Uterus (tissue), 4 donors: ENCODE measurements around the gene DMAC2. TPM values are rescaled to one million over a fixed set of nuclear protein-coding genes. Genes with fewer than 3 reads are reported as not detected.

Source experiments
- DNase-seq, 2 donors: peaks; one replicate each; pipeline ENCODE4 v3.0.0-alpha.2; 2019 to 2020
- H3K27ac ChIP-seq, 2 donors: fragments of 200-600 bp; sonication (generic); 1 replicate in 1 of 2; 2 replicates in 1 of 2; pipeline ENCODE4 v1.5.1; 2016 to 2018
- H3K27me3 ChIP-seq, 2 donors: fragments of 200-600 bp; sonication (generic); one replicate each; pipeline ENCODE4 v1.5.1; 2018 to 2019; ENCODE audit warnings: control low read depth in 1 of 2
- H3K36me3 ChIP-seq, 2 donors: fragments of 200-600 bp; sonication (generic); one replicate each; pipeline ENCODE4 v1.5.1; 2019; ENCODE audit warnings: control low read depth in 1 of 2
- H3K4me1 ChIP-seq, 2 donors: fragments of 200-600 bp; sonication (generic); one replicate each; pipeline ENCODE4 v1.5.1; 2018 to 2019; ENCODE audit warnings: control low read depth in 1 of 2
- H3K4me3 ChIP-seq, 2 donors: fragments of 200-600 bp; sonication (generic); 1 replicate in 1 of 2; 2 replicates in 1 of 2; pipeline ENCODE4 v1.5.1; 2018 to 2019; ENCODE audit warnings: mild to moderate bottlenecking in 1 of 2
- H3K9me3 ChIP-seq, 2 donors: fragments of 200-600 bp; sonication (generic); one replicate each; pipeline ENCODE4 v1.5.1; 2019; ENCODE audit warnings: control low read depth in 1 of 2
- CTCF ChIP-seq, 4 experiments: fragments of 200-600 bp in 2 of 4; fragments of 450-650 bp in 2 of 4; sonication (generic) in 2 of 4; IDR thresholded peaks; one replicate each; pipeline ENCODE4 v1.5.1; 2016 to 2019; ENCODE audit warnings: antibody characterized with exemption in 4 of 4, mild to moderate bottlenecking in 2 of 4, moderate library complexity in 1 of 4
- POLR2A ChIP-seq, 2 donors: fragments of 450-650 bp; IDR thresholded peaks; one replicate each; pipeline ENCODE4 v1.6.1; 2016; ENCODE audit warnings: antibody characterized with exemption in 2 of 2, mild to moderate bottlenecking in 1 of 2, moderate library complexity in 1 of 2
- intact Hi-C: fragments of 100-400 bp; cut with DNase I; formaldehyde crosslinking; loops from one replicate; pipeline ENCODE4 v1.15.1; 2023; ENCODE audit warnings: low total_unique reads
- total RNA-seq, 4 donors: library from RNA; depleted of rRNA in 3 of 4; stranded (reverse); fragments of >200 nt in 3 of 4; gene quantifications; one replicate each; pipeline versions ENCODE4 v1.1.0 to v1.2.4, GENCODE V29; 2014 to 2023
- donor health status: DM: yes; HTN: yes; CAD: no.

The DMAC2 gene
- total RNA-seq, 4 donors from 2014 or later, result 25.8 to 89.4 (median 32.9) TPM

GRCh38 chr19:41449079-41449864 is 9.6 kb upstream of the DMAC2 start:
- Histone ChIP-seq H3K4me1 (no peaks in the 10 kb centered on the region), H3K4me3 (peak overlapping the region in 1 of 2 donors; percentile 17), H3K9me3 (no peaks in the 10 kb centered on the region), H3K36me3 (no peaks in the 10 kb centered on the region), H3K27ac (peak overlapping the region in 1 of 2 donors; percentile 56), H3K27me3 (no peaks in the 10 kb centered on the region)
- TF ChIP-seq CTCF (IDR thresholded peaks at IDR 0.05) (peak; percentile 92 to 99 (median 94)), POLR2A (IDR thresholded peaks at IDR 0.05) (no peak)
- peak; percentile 79 to 83 for DNase-seq
- intact Hi-C loops, result no loop called here

- H3K36me3 ChIP-seq, result no peaks in the 10 kb centered on the region
- DNase-seq, result no peak
- intact Hi-C loops, result no loop called here
- no peaks in the 10 kb centered on the region for H3K9me3 ChIP-seq
- H3K27ac ChIP-seq, result peak overlapping the region in 1 of 2 donors; percentile 28
- H3K4me3 ChIP-seq, result no peak overlapping the region
- H3K27me3 ChIP-seq, result no peaks in the 10 kb centered on the region
- no peak for TF ChIP-seq CTCF (IDR thresholded peaks at IDR 0.05)
- no peak for TF ChIP-seq POLR2A (IDR thresholded peaks at IDR 0.05)
- H3K4me1 ChIP-seq, result no peaks in the 10 kb centered on the region
Measured at GRCh38 chr19:41447732-41448332, 8.1 kb upstream of the DMAC2 start.

- no peak for DNase-seq
- H3K27me3 ChIP-seq, result no peaks in the 10 kb centered on the region
Measured at GRCh38 chr19:41445575-41445974, 5.9 kb upstream of the DMAC2 start.

GRCh38 chr19:41443813-41444455 is 4.2 kb upstream of the DMAC2 start:
- TF ChIP-seq POLR2A (IDR thresholded peaks at IDR 0.05), result no peak
- TF ChIP-seq CTCF (IDR thresholded peaks at IDR 0.05), result no peak
- no peaks in the 10 kb centered on the region for H3K36me3 ChIP-seq
- no peak overlapping the region for H3K4me3 ChIP-seq
- intact Hi-C loops, result no loop called here
- no peaks in the 10 kb centered on the region for H3K9me3 ChIP-seq
- H3K27me3 ChIP-seq, result no peaks in the 10 kb centered on the region
- no peak for DNase-seq
- H3K27ac ChIP-seq, result no peak overlapping the region
- H3K4me1 ChIP-seq, result no peaks in the 10 kb centered on the region

More at GRCh38 chr19:41445575-41445974, 5.9 kb upstream of the DMAC2 start:
- Histone ChIP-seq H3K4me1 (no peaks in the 10 kb centered on the region), H3K9me3 (no peaks in the 10 kb centered on the region), H3K4me3 (no peak overlapping the region), H3K27ac (no peak overlapping the region), H3K36me3 (no peaks in the 10 kb centered on the region)
- intact Hi-C loops, result no loop called here
- TF ChIP-seq CTCF (IDR thresholded peaks at IDR 0.05) (no peak), POLR2A (IDR thresholded peaks at IDR 0.05) (no peak)
